Right atrium auricular region (tissue), 2 donors: ENCODE measurements around the gene USH2A. TPM values are rescaled to one million over a fixed set of nuclear protein-coding genes. Genes with fewer than 3 reads are reported as not detected.

Experiments
- DNase-seq: peaks from one replicate; pipeline ENCODE4 v3.0.0-alpha.2; 2019; ENCODE audit warnings: low spot score
- H3K27ac ChIP-seq, 2 donors: fragments of 200-600 bp; sonication (generic); 1 replicate in 1 of 2; 2 replicates in 1 of 2; pipeline ENCODE4 v1.5.1; 2016 to 2019
- H3K27me3 ChIP-seq, 2 donors: fragments of 200-600 bp; sonication (generic); one replicate each; pipeline versions ENCODE4 v1.5.1 to v1.6.0; 2017 to 2019
- H3K36me3 ChIP-seq: fragments of 200-600 bp; sonication (generic); one replicate; pipeline ENCODE4 v1.5.1; 2016
- H3K4me1 ChIP-seq, 2 donors: fragments of 200-600 bp; sonication (generic); one replicate each; pipeline versions ENCODE4 v1.5.1 to v1.6.0; 2017 to 2019
- H3K4me3 ChIP-seq, 2 donors: fragments of 200-600 bp; sonication (generic); 1 replicate in 1 of 2; 2 replicates in 1 of 2; pipeline ENCODE4 v1.5.1; 2017 to 2019; ENCODE audit warnings: mild to moderate bottlenecking in 1 of 2, moderate library complexity in 1 of 2
- H3K9me3 ChIP-seq, 2 donors: fragments of 200-600 bp; sonication (generic); one replicate each; pipeline ENCODE4 v1.5.1; 2019
- total RNA-seq, 2 donors: library from RNA; depleted of rRNA; stranded (reverse); fragments of >200 nt; gene quantifications; one replicate each; pipeline ENCODE4 v1.1.0, GENCODE V29; 2016
- TF ChIP-seq, protein P1 (sequence below), 2 donors: fragments of 200-600 bp; sonication (generic); IDR thresholded peaks; one replicate each; pipeline ENCODE4 v1.5.1; 2019; ENCODE audit warnings: antibody characterized with exemption in 2 of 2

USH2A gene
- total RNA-seq, 2 donors from 2014 or later: 2.4 to 5.6 TPM

DNA sequence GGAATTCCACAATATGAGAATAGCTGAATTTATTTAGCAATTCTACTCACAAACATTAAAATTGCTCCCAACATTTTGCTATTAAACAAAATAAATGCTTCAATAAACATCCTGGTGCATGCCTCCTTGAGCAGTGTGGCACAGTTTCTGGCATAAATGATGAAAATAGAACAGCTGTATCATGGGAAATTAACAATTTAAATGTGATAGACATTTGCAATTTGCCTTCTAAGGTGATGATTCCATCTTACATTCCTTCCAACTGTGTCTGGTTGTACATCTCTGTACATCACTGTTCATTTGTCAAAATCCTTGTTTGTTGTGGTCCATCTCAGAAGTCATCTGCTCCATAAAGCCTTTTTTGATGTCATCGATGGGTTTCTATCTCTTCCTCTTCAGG is 657.4 kb downstream of the USH2A start:
- TF ChIP-seq, protein P1, sequence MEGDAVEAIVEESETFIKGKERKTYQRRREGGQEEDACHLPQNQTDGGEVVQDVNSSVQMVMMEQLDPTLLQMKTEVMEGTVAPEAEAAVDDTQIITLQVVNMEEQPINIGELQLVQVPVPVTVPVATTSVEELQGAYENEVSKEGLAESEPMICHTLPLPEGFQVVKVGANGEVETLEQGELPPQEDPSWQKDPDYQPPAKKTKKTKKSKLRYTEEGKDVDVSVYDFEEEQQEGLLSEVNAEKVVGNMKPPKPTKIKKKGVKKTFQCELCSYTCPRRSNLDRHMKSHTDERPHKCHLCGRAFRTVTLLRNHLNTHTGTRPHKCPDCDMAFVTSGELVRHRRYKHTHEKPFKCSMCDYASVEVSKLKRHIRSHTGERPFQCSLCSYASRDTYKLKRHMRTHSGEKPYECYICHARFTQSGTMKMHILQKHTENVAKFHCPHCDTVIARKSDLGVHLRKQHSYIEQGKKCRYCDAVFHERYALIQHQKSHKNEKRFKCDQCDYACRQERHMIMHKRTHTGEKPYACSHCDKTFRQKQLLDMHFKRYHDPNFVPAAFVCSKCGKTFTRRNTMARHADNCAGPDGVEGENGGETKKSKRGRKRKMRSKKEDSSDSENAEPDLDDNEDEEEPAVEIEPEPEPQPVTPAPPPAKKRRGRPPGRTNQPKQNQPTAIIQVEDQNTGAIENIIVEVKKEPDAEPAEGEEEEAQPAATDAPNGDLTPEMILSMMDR (IDR thresholded peaks at IDR 0.05): no peak
- Histone ChIP-seq H3K4me1 (no peaks in the 10 kb centered on the region), H3K27ac (no peak overlapping the region), H3K27me3 (no peaks in the 10 kb centered on the region), H3K4me3 (no peak overlapping the region), H3K36me3 (no peaks in the 10 kb centered on the region), H3K9me3 (no peaks in the 10 kb centered on the region)
- no peak for DNase-seq

DNA sequence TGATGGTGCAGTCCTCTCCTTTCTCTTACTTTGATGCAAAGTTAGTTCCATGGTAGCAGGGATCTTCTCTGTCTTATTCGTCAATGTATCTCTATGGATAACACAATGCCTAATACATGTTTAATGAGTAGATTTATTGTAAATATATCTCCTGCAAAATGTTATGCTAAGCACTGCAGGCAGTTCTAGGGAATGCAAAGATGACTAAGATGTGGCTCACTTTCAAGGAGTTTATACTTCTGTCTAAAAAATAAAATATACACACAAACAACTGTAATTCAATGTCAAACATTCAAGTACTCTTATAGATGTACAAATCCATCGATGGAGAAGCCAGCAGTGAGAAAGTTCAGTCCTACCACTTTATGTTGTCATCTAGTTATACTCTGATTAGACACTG is 661.8 kb downstream of the USH2A start:
- Histone ChIP-seq H3K27me3 (no peaks in the 10 kb centered on the region), H3K4me3 (no peak overlapping the region), H3K9me3 (no peaks in the 10 kb centered on the region), H3K4me1 (no peaks in the 10 kb centered on the region), H3K36me3 (no peaks in the 10 kb centered on the region), H3K27ac (no peak overlapping the region)
- no peak for DNase-seq
- TF ChIP-seq, protein P1 (IDR thresholded peaks at IDR 0.05): no peak

DNA sequence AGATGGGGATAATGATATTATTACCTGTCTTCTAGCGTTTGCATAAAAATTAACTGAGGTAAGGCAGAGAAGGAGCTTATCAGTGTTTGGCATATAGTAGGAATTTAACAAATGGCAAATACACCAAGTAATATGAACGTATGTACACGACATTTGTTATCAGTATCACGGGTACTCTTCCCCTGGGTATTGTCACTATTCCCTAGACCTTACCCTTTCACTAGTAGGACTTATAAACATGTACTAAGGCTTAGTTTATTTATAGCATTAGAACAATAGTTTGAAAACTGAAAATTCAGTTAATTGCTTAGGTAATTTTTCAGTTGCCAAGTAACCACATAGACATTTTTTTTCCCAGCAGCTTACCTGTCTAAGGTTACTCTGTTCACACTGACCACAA is 669.1 kb downstream of the USH2A start:
- no peaks in the 10 kb centered on the region for H3K27me3 ChIP-seq
- H3K4me3 ChIP-seq: no peak overlapping the region
- DNase-seq: no peak
- no peaks in the 10 kb centered on the region for H3K36me3 ChIP-seq
- TF ChIP-seq, protein P1 (IDR thresholded peaks at IDR 0.05): no peak
- H3K27ac ChIP-seq: no peak overlapping the region
- no peaks in the 10 kb centered on the region for H3K9me3 ChIP-seq
- no peaks in the 10 kb centered on the region for H3K4me1 ChIP-seq

DNA sequence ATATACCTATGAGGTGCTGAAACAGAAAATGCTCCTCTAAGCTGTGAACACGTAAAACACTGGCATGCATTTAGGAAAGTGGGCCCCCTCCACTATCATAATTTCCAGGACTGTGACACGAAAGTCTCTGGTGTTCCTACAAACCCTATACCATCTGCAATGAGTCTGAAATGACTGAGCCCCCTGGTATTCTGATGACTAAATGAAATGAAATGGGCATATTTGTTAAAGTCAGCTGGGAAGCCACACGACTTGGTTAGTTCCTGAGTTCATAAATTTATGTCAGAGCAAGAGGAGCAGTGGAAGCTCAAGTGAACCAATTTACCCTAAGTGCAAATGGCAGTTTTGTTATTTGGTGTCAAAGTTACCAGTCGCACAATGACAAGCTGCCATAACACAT is 673.8 kb downstream of the USH2A start:
- Histone ChIP-seq H3K4me1 (no peaks in the 10 kb centered on the region), H3K27ac (no peak overlapping the region), H3K36me3 (no peaks in the 10 kb centered on the region), H3K27me3 (no peaks in the 10 kb centered on the region), H3K9me3 (no peaks in the 10 kb centered on the region), H3K4me3 (no peak overlapping the region)
- DNase-seq: no peak
- TF ChIP-seq, protein P1 (IDR thresholded peaks at IDR 0.05): no peak

DNA sequence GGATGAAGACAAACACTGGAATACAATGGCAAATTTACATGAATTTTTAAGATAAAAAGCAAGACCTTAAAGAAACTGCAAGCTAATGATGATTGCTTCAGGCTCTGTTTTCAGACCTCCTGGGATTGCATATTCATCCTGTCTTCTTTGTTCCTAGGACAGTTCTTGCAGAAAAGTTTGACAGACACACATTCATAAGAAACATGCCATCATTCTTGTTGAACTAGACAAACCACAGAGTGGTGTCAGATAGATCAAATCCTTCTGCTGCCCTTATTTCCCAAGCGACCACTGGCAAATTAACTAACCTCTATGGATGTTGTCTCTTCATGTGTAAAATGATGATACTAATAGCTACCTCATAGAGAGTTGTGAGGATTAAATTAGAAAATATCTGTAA is 674.8 kb downstream of the USH2A start:
- Histone ChIP-seq H3K4me3 (no peak overlapping the region), H3K9me3 (no peaks in the 10 kb centered on the region), H3K36me3 (no peaks in the 10 kb centered on the region), H3K27me3 (no peaks in the 10 kb centered on the region), H3K27ac (no peak overlapping the region), H3K4me1 (no peaks in the 10 kb centered on the region)
- DNase-seq: no peak
- TF ChIP-seq, protein P1 (IDR thresholded peaks at IDR 0.05): no peak

DNA sequence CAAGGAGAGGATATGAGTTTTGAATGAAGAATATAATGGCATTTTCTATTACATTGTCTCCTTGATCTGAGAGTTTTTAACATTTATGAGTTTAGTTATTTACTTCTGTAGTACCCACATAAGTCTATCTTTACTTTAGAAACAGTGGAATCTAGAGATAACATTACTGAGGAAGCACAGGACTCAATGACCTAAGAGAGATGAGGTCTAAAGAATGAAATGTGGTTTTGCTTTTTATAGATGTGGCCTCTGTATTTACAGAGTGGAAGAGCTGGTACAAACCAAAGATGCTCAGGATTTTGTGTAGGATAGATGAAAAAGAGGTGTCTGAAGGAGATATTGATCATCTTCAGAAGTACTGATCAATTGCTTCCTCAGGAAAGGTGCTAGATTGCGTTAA is 678.8 kb downstream of the USH2A start:
- TF ChIP-seq, protein P1 (IDR thresholded peaks at IDR 0.05): no peak
- no peaks in the 10 kb centered on the region for H3K36me3 ChIP-seq
- H3K4me3 ChIP-seq: no peak overlapping the region
- H3K27ac ChIP-seq: no peak overlapping the region
- H3K4me1 ChIP-seq: no peaks in the 10 kb centered on the region
- no peaks in the 10 kb centered on the region for H3K9me3 ChIP-seq
- DNase-seq: no peak
- no peaks in the 10 kb centered on the region for H3K27me3 ChIP-seq
